Hypothalamus (tissue), 51 donors: Measurements from ENCODE around the gene PRR19.
"Not testable (repeated sequence)": the region's sequence is repeated elsewhere in the genome, so short reads cannot be mapped to it uniquely, and the experiment has no call there.

Experiments used
- DNase-seq, 51 donors: peaks; one replicate each; lab custom pipeline; 2025; lab: John Stamatoyannopoulos, UW

PRR19 gene

GRCh38 chr19:42339126-42339860, 37.4 kb downstream of the PRR19 start:
- not testable (repeated sequence) for DNase-seq

- not testable (repeated sequence) for DNase-seq
Measured at GRCh38 chr19:42339922-42340321, 38.0 kb downstream of the PRR19 start.

- no peak for DNase-seq
Measured at GRCh38 chr19:42343344-42344110, 41.6 kb downstream of the PRR19 start.

DNA sequence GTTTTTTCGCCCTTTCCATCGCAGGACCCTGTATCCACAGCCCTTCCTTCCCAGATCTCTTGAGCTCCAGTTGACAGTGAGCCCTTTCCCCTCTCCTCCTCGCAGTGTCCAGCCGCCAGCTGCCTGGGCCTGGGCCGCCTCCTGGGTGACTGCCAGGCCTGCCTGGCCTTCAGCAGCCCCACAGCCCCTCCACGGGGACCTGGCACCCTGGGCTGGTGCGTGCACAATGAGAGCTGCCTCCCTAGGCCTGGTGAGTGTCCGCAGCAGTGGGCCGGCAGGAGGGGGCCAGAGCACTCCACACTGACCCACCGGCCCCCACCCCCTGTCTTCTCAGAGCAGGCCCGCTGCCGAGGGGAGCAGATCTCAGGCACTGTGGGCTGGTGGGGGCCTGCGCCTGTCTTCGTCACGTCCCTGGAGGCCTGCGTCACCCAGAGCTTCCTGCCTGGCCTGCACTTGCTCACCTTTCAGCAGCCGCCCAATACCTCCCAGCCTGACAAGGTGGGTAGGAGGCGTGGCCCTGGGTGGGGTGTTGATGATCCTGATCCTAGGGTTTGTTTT, 42.5 kb downstream of the PRR19 start:
- DNase-seq: no peak

GRCh38 chr19:42345191-42345812, 43.4 kb downstream of the PRR19 start:
- DNase-seq: no peak

GRCh38 chr19:42348211-42348610, 46.3 kb downstream of the PRR19 start:
- no peak for DNase-seq

DNA sequence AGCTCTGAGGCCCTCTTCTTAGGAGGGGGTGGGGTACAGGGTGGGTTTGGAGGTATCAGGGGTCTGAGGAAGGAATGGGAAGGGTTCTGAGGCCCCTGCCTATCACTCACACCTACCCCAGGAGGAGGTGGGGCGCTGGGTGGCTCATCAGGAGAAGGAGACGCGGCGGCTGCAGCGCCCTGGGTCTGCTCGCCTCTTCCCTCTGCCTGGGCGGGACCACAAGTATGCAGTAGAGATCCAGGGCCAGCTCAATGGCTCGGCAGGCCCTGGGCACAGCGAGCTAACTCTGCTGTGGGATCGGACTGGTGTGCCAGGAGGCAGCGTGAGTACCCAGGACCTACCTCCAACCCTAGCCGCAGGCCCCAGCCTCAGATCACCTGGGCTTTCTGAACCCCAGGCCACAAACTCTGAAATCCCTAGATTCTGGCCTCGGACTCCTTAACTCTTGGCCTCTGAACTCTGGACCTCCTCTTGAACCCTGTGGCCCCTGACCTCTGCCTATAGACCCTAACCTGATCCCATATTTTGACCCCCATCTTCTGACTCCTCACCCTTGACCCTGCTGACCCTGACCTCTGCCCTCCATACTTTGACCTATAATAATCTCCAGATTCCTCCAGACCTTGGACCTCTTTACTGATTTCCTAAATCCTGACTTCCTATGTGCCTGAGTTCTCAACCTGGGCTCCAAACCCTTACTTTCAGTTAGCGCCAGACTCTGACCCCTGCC, 47.6 kb downstream of the PRR19 start:
- DNase-seq: no peak

- DNase-seq: no peak
Measured at GRCh38 chr19:42350417-42350816, 48.5 kb downstream of the PRR19 start.

DNA sequence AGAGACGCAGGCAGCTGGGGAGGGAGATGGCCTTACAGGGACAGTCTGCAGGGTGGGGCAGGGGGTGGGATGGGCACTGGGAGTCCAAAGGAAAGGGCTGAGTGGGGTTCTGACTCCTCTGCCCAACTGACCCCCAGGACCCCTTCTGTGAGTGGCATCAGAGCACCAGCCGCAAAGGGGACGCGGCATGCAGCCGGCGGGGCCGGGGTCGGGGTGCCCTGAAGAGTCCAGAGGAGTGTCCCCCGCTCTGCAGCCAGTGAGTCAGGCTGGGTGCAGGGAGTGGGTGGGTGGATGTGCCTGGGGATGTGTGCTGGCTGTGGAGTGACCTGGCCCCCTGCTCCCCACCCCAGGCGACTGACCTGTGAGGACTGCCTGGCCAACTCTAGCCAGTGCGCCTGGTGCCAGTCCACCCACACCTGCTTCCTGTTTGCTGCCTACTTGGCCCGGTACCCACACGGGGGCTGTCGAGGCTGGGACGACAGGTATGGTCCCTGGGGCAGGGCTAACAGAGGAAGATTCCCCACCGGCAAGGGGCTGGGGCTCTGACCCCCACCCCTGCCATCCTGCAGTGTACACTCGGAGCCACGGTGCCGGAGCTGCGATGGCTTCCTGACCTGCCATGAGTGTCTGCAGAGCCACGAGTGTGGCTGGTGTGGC, 49.3 kb downstream of the PRR19 start:
- no peak for DNase-seq

DNA sequence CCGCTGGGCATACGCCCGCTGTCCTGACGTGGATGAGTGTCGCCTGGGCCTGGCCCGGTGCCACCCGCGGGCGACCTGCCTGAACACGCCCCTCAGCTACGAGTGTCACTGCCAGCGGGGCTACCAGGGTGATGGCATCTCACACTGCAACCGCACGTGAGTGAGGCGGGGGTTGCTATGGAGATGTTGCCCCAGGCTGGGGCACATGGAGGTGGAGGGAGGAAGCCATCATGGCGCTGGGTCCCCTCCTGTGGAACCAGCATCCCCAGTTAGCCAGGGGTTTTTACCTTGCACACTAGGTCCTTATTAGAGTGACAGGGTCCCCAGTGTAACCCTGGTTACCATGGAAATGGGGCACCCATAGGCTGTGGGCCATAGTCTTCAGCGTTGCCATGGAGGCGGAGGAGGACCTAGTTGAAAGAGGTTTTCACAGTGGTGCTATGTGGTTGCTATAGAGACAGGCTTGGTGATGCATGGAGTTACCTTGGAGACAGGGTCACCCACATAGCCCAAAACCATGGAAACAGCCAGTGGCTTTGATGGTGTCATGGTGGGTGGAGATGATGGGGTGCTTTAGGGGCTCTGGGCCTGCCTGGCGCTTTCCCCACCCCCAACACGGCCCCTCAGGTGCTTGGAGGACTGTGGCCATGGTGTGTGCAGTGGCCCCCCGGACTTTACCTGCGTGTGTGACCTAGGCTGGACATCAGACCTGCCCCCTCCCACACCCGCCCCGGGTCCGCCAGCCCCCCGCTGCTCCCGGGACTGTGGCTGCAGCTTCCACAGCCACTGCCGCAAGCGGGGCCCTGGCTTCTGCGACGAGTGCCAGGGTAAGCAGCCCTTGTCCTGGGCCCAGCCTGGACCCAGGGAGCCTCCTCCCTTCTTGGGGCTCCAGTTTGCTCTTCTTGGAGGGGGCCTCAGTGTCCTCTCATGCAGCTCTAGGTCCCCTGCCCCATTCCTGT, 50.6 kb downstream of the PRR19 start:
- peak in 43 of 51 donors; percentile 5 to 93 (median 63) for DNase-seq

DNA sequence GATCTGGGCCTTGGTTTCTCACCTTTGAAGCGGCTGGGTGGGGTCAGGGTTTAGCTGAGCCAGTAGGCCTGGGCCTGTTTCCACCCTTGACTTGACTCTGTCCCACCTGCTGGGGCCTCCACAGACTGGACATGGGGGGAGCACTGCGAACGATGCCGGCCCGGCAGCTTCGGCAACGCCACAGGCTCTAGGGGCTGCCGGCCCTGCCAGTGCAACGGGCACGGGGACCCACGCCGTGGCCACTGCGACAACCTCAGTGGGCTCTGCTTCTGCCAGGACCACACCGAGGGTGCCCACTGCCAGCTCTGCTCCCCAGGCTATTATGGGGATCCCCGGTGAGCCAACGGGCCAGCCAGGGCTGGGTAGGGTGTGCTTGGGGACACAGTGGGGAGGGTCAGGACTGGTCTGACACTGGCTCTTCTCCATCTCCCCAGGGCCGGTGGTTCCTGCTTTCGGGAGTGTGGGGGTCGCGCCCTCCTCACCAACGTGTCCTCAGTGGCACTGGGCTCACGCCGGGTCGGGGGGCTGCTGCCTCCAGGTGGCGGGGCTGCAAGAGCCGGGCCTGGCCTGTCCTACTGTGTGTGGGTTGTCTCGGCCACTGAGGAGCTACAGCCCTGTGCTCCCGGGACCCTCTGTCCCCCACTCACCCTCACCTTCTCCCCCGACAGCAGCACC, 51.5 kb downstream of the PRR19 start:
- no peak for DNase-seq

DNA sequence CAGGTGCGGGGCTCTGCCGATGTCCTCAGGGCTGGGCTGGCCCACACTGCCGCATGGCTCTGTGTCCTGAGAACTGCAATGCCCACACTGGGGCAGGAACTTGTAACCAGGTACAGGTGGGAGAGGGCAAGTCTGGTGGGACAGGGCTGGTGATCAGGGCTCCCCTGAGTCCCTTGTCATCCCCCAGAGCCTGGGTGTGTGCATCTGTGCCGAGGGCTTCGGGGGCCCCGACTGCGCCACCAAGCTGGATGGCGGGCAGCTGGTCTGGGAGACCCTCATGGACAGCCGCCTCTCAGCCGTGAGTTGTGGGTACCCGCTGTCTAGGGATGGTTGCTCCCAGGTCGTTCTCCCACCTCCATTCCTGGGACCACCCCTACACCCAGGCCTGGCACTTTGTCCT, 54.0 kb downstream of the PRR19 start:
- DNase-seq: no peak

GRCh38 chr19:42356686-42357085, 54.8 kb downstream of the PRR19 start:
- DNase-seq: no peak

DNA sequence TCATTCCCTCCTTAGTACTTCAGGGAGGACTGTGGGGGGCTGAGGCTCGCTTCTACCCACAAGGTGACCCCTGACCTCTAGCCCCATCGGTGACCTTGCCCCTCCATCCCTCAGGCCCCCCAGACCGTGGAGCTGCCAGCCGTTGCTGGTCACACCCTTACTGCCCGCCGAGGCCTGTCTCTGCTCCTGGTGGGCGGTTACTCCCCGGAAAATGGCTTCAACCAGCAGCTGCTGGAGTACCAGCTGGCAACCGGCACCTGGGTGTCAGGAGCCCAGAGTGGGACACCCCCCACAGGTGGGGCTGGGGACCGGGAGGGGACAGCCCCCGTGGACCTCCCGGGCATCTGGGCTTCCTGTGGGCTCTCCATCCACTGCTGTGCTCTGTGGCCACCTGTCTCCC, 55.4 kb downstream of the PRR19 start:
- DNase-seq: no peak
